GM12892 (cell line): ENCODE results near the gene AP1G2.

Experiments
- POLR2A ChIP-seq: IDR thresholded peaks from 2 replicates; pipeline ENCODE4 v1.6.1; 2011; ENCODE audit warnings: low read depth, low read length, control low read depth
- POLR2AphosphoS5 ChIP-seq: IDR thresholded peaks from 2 replicates; pipeline ENCODE4 v1.6.1; 2011; ENCODE audit warnings: low read depth, low read length, control low read depth

DNA sequence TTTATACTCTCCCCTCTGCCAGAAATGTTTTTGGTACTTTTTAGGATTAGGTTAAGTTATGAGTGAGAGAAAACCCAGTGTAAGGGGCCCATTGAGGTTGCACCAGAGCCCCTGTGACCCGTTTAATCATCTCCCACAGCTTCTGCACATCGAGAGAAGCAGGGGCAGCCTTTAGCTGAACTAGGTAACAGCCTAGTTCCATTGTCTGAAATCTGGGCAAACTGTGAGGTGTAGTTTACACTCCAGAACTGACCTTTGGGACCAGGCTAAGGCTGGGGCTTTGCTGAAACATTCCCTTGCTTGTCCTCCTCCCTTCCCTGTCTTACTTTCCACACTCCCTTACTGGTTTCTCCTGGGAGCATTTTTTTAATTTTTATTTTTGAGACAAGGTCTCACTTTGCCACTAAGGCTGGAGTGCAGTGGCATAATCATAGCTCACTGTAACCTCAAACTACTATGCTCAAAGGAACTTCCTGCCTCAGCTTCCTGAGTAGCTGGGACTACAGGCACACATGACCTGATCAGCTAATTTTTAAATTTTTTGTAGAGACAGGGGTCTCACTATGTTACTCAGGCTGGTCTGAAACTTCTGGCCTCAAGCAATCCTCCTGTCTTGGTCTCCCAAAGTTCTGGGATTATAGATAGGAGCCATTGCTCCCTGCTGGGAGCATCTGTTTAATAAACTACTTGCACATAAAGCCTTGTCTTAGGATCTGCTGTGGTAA lies 42.7 kb upstream of the AP1G2 start:
- no peak for TF ChIP-seq POLR2A
- TF ChIP-seq POLR2AphosphoS5 = no peak
